MM.1S (cell line): ENCODE measurements around the gene REELD1.

Experiments used
- DNase-seq: peaks from one replicate; pipeline ENCODE4 v3.0.0-alpha.2; 2015
- H2AFZ ChIP-seq: fragments of 300-600 bp; sonication (generic); 2 replicates; pipeline ENCODE4 v1.6.0; 2016; ENCODE audit warnings: antibody characterized with exemption, low read length
- H3F3A ChIP-seq: fragments of 300-600 bp; sonication (generic); 2 replicates; pipeline ENCODE4 v1.6.1; 2016; ENCODE audit warnings: mild to moderate bottlenecking, antibody characterized with exemption, low read length, moderate library complexity, mixed read lengths; ENCODE audit not compliant: insufficient read depth
- H3K27ac ChIP-seq: fragments of 300-600 bp; sonication (generic); 2 replicates; pipeline ENCODE4 v1.5.1; 2016; ENCODE audit warnings: mild to moderate bottlenecking, low read length
- H3K27me3 ChIP-seq: fragments of 300-600 bp; sonication (generic); replicated peaks from 2 replicates; pipeline ENCODE4 v1.6.0; 2016; ENCODE audit warnings: low read length; ENCODE audit not compliant: insufficient read depth
- H3K36me3 ChIP-seq: fragments of 300-600 bp; sonication (generic); replicated peaks from 2 replicates; pipeline ENCODE4 v1.6.1; 2016; ENCODE audit warnings: mild to moderate bottlenecking, low read length, mixed read lengths; ENCODE audit not compliant: insufficient read depth
- H3K4me1 ChIP-seq: fragments of 300-600 bp; sonication (generic); 2 replicates; pipeline ENCODE4 v1.6.1; 2016; ENCODE audit warnings: low read length, mixed read lengths
- H3K4me2 ChIP-seq: fragments of 300-600 bp; sonication (generic); 2 replicates; pipeline ENCODE4 v1.6.0; 2016; ENCODE audit warnings: low read depth, low read length
- H3K4me3 ChIP-seq: fragments of 300-600 bp; sonication (generic); 2 replicates; pipeline ENCODE4 v1.5.1; 2016; ENCODE audit warnings: low read length, mixed read lengths
- H3K79me2 ChIP-seq: fragments of 300-600 bp; sonication (generic); 2 replicates; pipeline ENCODE4 v1.6.1; 2016; ENCODE audit warnings: mixed run types, low read length, mixed read lengths
- H3K9ac ChIP-seq: fragments of 300-600 bp; sonication (generic); 2 replicates; pipeline ENCODE4 v1.6.1; 2016; ENCODE audit warnings: low read length, mixed read lengths
- H3K9me2 ChIP-seq: fragments of 300-600 bp; sonication (generic); replicated peaks from 2 replicates; pipeline ENCODE4 v1.6.1; 2016; ENCODE audit warnings: mild to moderate bottlenecking, low read length, mixed read lengths; ENCODE audit not compliant: insufficient read depth
- H3K9me3 ChIP-seq: fragments of 300-600 bp; sonication (generic); replicated peaks from 2 replicates; pipeline ENCODE4 v1.6.1; 2016; ENCODE audit warnings: mild to moderate bottlenecking, low read length, mixed read lengths; ENCODE audit not compliant: insufficient read depth
- H4K20me1 ChIP-seq: fragments of 300-600 bp; sonication (generic); 2 replicates; pipeline ENCODE4 v1.6.1; 2016; ENCODE audit warnings: mild to moderate bottlenecking, low read length, moderate library complexity, mixed read lengths; ENCODE audit not compliant: insufficient read depth
- EZH2 ChIP-seq: fragments of 300-600 bp; sonication (generic); optimal IDR thresholded peaks from 2 replicates; pipeline ENCODE3; 2017; ENCODE audit warnings: low read depth, mild to moderate bottlenecking, antibody characterized with exemption, low read length, mixed read lengths
- EZH2phosphoT487 ChIP-seq: fragments of 300-600 bp; sonication (generic); IDR thresholded peaks from 2 replicates; pipeline ENCODE4 v1.6.1; 2018; ENCODE audit warnings: antibody characterized with exemption, low read length
- TF ChIP-seq, protein P1 (sequence below): fragments of 300-600 bp; sonication (generic); IDR thresholded peaks from 2 replicates; pipeline ENCODE4 v1.5.1; 2016; ENCODE audit warnings: antibody characterized with exemption, low read length, mixed read lengths

Gene REELD1

DNA sequence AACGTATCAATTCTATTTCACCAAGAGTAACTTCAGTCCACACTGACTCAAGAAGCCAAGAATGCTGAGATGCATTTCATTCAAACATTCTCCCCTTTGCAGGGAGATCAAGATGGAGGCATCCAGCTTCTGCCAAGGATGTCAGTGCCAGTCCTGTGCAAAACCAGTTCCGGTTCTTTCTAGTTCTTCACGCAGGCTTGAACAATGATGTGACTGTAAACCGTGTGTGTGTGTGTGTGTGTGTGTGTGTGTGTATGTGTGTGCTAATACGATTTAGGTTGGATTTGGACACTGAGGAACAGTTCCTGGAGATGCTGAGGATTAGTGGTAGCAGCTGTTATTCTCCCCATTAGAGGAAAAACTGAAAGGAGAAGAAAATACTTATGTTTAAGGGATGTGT lies at the start of gene REELD1:
Gene REELD1, plus strand, starts transcription at position 301 of the 400 bp plus-strand sequence. CDS start 2,415 bp downstream, outside the sequence.
- no peak within 1 kb of the TSS for H3K4me3 ChIP-seq
- no peaks in the 10 kb centered on the region for H4K20me1 ChIP-seq
- H3K9me3 ChIP-seq = no peaks in the 10 kb centered on the region
- no peaks in the 10 kb centered on the region for H3F3A ChIP-seq
- no peaks in the 10 kb centered on the region for H3K4me1 ChIP-seq
- H3K79me2 ChIP-seq = no peaks in the 10 kb centered on the region
- no peak within 1 kb of the TSS for H2AFZ ChIP-seq
- H3K9ac ChIP-seq = no peak within 1 kb of the TSS
- no peaks in the 10 kb centered on the region for H3K27me3 ChIP-seq
- no peak within 1 kb of the TSS for H3K4me2 ChIP-seq
- no peak for DNase-seq
- H3K9me2 ChIP-seq = no peaks in the 10 kb centered on the region
- TF ChIP-seq, protein P1, sequence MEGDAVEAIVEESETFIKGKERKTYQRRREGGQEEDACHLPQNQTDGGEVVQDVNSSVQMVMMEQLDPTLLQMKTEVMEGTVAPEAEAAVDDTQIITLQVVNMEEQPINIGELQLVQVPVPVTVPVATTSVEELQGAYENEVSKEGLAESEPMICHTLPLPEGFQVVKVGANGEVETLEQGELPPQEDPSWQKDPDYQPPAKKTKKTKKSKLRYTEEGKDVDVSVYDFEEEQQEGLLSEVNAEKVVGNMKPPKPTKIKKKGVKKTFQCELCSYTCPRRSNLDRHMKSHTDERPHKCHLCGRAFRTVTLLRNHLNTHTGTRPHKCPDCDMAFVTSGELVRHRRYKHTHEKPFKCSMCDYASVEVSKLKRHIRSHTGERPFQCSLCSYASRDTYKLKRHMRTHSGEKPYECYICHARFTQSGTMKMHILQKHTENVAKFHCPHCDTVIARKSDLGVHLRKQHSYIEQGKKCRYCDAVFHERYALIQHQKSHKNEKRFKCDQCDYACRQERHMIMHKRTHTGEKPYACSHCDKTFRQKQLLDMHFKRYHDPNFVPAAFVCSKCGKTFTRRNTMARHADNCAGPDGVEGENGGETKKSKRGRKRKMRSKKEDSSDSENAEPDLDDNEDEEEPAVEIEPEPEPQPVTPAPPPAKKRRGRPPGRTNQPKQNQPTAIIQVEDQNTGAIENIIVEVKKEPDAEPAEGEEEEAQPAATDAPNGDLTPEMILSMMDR = no peak
- no peak for TF ChIP-seq EZH2
- no peak for TF ChIP-seq EZH2phosphoT487
- no peak within 1 kb of the TSS for H3K27ac ChIP-seq
- no peaks in the 10 kb centered on the region for H3K36me3 ChIP-seq

DNA sequence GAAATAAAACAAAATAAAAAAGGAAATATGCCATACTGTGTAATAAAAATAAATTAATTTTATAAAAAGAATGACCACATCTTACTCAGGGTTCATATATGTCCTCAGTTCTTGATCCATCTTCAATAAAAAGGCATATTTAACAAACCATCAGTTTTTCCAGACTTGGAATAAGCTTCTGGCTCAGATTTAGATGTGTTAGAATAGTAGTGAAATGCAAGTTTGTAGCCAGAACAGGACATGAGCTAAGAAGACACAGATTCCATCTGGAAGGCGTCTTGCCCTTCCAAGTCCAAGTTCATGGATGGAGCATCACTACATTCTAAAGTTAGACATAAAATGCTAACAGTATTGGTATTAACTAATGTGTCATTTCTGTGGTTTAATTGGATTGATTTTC lies 49.1 kb upstream of the REELD1 start:
- TF ChIP-seq EZH2 = no peak
- no peak for TF ChIP-seq EZH2phosphoT487
- TF ChIP-seq, protein P1 = no peak
- H3K4me1 ChIP-seq = no peaks in the 10 kb centered on the region

DNA sequence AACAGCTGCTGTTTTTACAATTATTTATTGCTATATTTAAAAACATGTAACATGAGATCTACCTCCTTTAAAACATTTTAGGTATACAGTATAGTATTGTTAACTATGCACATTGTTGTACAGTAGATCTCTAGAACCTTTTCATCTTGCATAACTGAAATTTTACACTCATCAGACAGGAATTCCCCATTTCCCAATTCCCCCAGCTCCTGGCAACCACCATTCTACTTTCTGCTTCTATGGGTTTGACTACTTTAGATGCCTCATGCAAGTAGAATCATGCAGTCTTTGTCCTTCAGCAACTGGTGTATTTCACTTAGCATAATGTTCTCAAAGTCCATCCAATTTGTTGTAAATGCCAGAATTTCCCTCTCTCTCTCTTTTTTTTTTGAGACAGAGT lies 48.5 kb upstream of the REELD1 start:
- Histone ChIP-seq H3F3A (no peaks in the 10 kb centered on the region), H3K36me3 (no peaks in the 10 kb centered on the region), H3K4me1 (no peaks in the 10 kb centered on the region), H3K4me3 (no peak overlapping the region), H3K4me2 (no peak overlapping the region), H2AFZ (no peak overlapping the region), H3K27ac (no peak overlapping the region), H3K9me2 (no peaks in the 10 kb centered on the region), H3K27me3 (no peaks in the 10 kb centered on the region), H4K20me1 (no peaks in the 10 kb centered on the region), H3K79me2 (no peaks in the 10 kb centered on the region), H3K9me3 (no peaks in the 10 kb centered on the region), H3K9ac (no peak overlapping the region)
- TF ChIP-seq, protein P1 = no peak
- no peak for TF ChIP-seq EZH2
- TF ChIP-seq EZH2phosphoT487 = no peak
- no peak for DNase-seq

More for the DNA sequence above, 49.1 kb upstream of the REELD1 start:
- Histone ChIP-seq H4K20me1 (no peaks in the 10 kb centered on the region), H3F3A (no peaks in the 10 kb centered on the region), H2AFZ (no peak overlapping the region), H3K9me3 (no peaks in the 10 kb centered on the region), H3K27ac (no peak overlapping the region), H3K9me2 (no peaks in the 10 kb centered on the region), H3K27me3 (no peaks in the 10 kb centered on the region), H3K79me2 (no peaks in the 10 kb centered on the region), H3K4me2 (no peak overlapping the region), H3K36me3 (no peaks in the 10 kb centered on the region), H3K4me3 (no peak overlapping the region), H3K9ac (no peak overlapping the region)
- DNase-seq = no peak
